Upper lobe of left lung (tissue), 4 donors: Measurements from ENCODE around the gene SPTSSB.

ENCODE experiments used
- EP300 ChIP-seq, 4 donors: sonication (generic); formaldehyde crosslinking; IDR thresholded peaks; one replicate each; pipeline ENCODE4 v1.5.1; 2017; ENCODE audit warnings: antibody characterized with exemption in 4 of 4, control low read depth in 2 of 4
- POLR2A ChIP-seq, 4 donors: fragments of 450-650 bp; IDR thresholded peaks; one replicate each; pipeline ENCODE4 v1.5.1; 2016 to 2017; ENCODE audit warnings: antibody characterized with exemption in 4 of 4, mild to moderate bottlenecking in 2 of 4
- POLR2AphosphoS5 ChIP-seq, 2 donors: sonication (generic); formaldehyde crosslinking; IDR thresholded peaks; one replicate each; pipeline ENCODE4 v1.5.1; 2017; ENCODE audit warnings: antibody characterized with exemption in 2 of 2
- TF ChIP-seq, protein P1 (sequence below), 6 experiments: fragments of 450-650 bp in 4 of 6; fragments of 200-600 bp in 2 of 6; sonication (generic) in 2 of 6; IDR thresholded peaks; one replicate each; pipeline ENCODE4 v1.5.1; 2016 to 2019; ENCODE audit warnings: antibody characterized with exemption in 6 of 6

DNA sequence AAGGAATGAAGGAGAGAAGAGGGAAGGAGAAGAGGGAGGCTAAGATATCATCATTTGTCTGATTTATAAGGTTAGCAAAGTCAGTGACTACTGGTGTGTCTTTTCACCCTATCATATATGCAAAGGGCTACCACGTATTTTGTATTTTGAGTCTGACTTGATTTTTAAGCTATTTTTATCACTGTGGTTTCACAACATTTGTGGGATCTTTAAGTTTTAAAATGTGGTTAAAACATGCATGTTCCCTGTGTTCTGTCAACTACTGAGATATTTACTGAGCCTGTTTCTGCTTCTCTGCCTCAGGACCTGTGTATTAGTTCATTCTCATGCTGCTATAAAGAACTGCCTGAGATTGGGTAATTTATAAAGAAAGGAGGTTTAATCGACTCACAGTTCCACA, 22.5 kb upstream of the SPTSSB start:
- no peak for TF ChIP-seq POLR2A (IDR thresholded peaks at IDR 0.05)
- TF ChIP-seq, protein P1, sequence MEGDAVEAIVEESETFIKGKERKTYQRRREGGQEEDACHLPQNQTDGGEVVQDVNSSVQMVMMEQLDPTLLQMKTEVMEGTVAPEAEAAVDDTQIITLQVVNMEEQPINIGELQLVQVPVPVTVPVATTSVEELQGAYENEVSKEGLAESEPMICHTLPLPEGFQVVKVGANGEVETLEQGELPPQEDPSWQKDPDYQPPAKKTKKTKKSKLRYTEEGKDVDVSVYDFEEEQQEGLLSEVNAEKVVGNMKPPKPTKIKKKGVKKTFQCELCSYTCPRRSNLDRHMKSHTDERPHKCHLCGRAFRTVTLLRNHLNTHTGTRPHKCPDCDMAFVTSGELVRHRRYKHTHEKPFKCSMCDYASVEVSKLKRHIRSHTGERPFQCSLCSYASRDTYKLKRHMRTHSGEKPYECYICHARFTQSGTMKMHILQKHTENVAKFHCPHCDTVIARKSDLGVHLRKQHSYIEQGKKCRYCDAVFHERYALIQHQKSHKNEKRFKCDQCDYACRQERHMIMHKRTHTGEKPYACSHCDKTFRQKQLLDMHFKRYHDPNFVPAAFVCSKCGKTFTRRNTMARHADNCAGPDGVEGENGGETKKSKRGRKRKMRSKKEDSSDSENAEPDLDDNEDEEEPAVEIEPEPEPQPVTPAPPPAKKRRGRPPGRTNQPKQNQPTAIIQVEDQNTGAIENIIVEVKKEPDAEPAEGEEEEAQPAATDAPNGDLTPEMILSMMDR (IDR thresholded peaks at IDR 0.05): no peak
- no peak for TF ChIP-seq POLR2AphosphoS5 (IDR thresholded peaks at IDR 0.05)
- no peak for TF ChIP-seq EP300 (IDR thresholded peaks at IDR 0.05)
